ENCODE results near the gene AK4.
"Not testable (repeated sequence)": the region's sequence is repeated elsewhere in the genome, so short reads cannot be mapped to it uniquely, and the experiment has no call there.

AK4 gene

DNA sequence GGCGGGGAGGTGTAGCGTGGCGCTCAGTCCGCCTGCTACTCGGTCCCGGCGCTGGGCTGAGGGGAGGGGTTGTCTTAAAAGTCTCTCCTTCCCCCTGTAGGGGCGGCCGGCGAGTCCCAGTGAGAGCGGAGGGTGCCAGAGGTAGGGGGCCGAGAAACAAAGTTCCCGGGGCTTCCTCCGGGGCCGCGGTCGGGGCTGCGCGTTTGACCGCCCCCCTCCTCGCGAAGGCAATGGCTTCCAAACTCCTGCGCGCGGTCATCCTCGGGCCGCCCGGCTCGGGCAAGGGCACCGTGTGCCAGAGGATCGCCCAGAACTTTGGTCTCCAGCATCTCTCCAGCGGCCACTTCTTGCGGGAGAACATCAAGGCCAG lies at the start of gene AK4:
Gene AK4 (plus strand): TSS at position 26 of the 370 bp plus-strand sequence. CDS start 205 bp downstream, at position 231.
- DNase-seq, result not testable (repeated sequence)

DNA sequence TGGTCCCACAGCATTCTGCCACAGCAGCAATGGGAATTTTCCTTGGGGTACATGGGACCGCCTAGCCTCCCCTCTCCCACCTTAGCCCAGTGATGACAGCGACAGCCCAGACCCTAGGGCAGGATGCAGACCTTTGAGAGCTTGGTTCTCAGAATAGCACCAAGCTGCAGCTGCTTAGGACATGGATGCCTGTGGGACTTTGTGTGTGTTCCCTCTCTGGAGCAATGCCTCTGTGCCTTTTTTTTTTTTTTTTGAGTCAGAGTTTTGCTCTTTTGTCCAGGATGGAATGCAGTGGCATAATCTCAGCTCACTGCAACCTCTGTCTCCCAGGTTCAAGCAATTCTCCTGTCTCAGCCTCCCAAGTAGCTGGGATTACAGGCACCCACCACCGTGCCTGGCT lies 44.2 kb upstream of the AK4 start:
- DNase-seq, result no peak

DNA sequence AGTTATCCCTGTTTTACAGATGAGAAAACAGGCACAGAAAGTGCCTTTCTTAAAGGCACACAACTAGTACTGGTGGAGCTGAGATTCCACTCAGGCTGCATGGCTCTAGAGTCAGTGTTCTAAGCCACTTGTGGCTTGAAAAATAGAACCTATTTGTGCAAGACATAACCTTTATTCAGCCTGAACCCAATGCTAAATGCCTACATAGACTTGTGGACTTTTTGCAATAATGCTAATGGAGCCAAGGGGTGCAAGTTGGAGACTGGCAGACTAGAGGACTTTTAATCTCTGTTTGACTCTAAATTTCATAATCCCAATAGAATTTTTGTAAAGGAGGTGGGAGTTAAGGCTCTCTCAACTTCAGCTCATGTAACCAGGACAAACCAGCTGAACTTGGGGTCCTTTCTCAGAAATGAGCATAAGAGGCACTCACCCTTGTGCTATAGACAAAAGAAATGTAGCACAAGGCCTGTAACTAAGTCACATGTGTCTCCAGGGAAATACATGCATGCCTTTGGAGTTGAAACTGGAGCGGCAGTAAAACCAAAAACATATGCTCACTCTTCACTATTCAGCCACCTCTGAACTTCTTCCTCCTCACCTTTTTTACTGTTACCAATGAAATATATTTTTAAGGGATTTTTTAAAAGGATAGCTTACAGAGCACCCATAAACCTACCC lies 43.0 kb upstream of the AK4 start:
- DNase-seq, result no peak

DNA sequence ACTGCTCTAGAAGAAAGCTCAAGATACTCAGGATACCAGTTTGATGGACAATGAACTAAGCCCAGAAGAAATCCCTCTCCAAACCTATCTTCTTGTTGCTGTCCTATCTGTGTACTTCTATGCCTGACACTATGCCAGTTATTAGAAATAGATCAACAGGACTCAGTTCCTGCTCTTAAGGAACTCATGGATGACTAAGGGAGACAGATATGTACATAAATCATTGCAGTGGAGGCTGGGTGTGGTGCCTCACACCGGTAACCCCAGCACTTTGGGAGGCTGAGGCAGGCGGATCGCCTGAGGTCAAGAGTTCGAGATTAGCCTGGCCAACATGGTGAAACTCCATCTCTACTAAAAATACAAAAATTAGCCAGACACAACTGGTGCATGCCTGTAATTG lies 42.4 kb upstream of the AK4 start:
- DNase-seq, result no peak

DNA sequence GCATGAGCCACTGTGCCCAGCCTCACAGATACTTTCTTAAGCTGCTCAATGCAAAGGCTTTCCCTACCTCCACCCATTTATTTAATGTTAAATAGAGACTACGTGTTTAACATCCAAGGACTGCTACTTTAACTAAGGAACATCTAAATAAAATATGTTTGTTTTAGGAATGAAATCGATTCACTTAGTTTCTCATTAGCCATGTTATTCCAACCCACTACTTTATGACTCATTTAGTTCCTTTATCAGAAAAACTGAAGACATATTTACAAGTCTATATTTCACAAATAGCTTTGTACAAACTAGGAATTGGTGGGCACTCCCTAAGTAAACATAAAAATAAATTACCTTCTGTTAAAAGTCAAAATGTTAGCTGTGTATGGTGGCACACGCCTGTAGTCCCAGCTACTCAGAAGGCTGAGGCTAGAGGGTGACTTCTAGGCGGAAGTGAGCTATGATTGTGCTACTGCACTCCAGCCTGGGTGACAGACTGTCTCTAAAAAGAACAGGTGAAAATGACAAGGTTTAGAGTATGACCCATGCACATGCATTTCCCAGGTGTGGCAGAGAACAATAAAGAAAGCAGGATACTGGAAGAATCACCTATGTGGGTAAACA lies 39.9 kb upstream of the AK4 start:
- no peak for DNase-seq

DNA sequence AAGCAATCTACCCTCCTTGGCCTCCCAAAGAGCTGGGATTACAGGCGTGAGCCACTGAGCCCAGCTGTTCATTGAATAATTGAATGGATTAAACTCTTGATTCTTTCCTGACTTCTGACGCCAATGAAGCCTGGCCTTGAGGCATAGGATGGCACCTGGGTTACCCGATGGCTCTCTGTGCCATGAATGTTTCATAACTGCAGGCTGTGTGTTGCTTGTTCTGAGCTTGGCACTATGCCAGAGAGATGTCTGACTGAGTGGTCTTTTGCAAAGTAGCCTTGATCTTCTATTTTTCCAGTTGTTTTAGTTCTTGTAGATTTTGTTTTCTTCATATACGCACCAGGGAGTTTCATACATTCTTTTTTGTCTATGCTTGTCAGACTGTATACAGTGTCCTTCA lies 38.5 kb upstream of the AK4 start:
- no peak for DNase-seq

DNA sequence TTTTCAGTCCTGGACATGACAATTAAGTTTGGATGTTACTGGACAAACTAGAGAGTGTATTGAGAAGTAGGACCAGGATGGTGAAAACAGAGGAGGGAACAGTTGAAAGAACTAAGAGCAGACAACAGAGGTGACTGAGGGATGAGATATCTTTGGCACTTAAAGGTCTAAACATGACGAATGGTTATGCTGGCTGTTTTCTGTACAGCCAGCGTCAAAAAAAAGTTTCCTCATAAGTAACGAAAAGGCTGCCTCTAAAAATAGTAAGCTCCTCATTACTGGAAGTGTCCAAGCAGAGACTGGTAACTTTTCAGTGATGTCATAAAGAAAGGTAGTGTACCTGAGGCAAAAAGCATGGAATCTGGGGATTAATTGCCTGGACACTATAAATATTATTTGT lies 35.2 kb upstream of the AK4 start:
- DNase-seq, result no peak

DNA sequence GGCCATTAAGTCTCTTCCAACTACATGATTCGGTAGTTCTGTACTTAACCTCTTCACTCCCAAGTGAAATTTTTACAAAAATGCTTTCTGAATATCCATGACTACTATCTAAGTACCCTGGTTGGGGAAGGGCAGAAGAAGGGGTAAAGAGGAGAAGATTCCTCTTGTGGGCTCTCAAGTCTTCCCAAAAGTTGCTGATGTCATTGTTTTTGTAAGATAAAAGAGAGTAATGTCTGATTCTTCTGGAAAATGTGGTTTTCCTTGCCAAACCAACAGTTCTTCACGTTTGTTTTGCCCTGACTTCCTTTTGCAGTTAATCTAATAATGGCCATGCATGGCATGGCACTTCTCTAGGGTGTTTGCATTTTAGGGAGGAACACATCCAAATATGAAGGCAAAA lies 34.7 kb upstream of the AK4 start:
- DNase-seq, result no peak

DNA sequence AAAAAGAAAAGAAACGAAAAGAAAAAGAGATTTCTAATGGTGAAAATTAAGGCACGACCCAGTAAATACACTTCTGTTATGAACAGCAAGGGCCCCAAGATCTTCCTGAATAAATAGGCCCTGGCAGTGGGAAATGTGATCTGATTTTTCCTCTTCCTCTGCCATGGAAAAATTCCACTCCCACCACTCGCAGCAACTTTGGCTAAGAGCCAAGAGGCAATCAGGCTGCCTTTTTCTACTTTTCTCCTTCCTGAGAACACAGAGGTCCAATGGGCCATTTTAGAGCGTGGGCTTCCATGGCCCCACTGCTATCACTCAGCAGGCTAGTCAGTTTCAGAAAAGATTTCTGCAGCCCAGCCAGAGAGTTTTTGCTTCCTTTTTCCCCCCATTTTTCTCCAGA lies 33.7 kb upstream of the AK4 start:
- no peak for DNase-seq

DNA sequence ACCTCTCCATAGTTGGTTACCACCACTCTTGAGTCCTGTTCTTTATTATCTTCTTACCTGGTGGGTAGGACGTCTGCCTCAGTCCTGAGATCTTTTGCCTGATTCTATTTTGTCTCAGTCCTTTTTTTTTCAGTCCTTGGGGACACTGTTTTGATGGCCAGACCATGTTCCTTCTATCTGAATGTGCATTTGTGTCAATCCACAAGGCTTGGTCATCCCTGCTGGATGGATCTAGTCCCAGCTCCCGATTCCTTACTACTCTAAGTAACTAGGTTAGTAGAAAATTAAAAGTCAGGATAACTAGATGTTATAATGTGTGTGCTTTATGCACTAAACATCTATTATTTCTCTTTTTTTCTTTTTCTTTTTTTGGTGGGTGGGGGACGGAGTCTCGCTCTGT lies 28.1 kb upstream of the AK4 start:
- DNase-seq, result no peak

DNA sequence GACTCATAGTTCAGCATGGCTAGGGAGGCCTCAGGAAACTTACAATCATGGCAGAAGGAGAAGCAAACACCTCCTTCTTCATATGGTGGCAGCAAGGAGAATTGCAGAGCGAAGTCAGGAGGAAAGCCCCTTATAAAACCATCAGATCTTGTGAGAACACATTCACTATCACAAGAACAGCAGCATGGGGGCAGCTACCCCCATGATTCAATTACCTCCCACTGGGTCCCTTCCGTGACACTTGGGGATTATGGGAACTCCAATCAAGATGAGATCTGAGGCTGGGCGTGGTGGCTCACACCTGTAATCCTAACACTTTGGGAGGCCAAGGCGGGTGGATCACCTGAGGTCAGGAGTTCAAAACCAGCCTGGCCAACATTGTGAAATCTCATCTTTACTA lies 18.9 kb upstream of the AK4 start:
- DNase-seq, result not testable (repeated sequence)

DNA sequence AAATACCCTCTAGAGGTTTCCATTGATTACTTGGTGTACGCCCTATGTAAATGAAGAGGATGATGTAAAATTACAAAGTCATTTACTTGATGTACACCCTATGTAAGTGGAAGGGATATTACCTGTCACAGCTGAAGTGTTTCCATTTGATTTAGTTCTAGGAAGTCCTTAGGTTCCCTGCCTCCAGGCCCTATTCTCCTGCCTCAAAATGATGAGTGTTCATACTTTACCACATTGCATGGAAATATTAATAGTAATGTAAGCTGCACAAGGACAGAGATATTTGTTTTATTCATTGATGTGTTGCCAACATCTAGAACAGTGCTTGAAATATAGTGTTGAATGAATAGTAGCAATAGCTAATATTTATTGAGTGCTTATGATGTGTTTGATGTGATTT lies 9.5 kb upstream of the AK4 start:
- DNase-seq, result no peak

DNA sequence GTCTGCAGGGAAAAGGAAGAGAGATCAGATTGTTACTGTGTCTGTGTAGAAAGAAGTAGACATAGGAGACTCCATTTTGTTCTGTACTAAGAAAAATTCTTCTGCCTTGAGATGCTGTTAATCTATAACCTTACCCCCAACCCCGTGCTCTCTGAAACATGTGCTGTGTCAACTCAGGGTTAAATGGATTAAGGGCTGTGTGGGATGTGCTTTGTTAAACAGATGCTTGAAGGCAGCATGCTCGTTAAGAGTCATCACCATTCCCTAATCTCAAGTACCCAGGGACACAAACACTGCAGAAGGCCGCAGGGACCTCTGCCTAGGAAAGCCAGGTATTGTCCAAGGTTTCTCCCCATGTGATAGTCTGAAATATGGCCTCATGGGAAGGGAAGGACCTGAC lies 8.2 kb upstream of the AK4 start:
- DNase-seq, result not testable (repeated sequence)

DNA sequence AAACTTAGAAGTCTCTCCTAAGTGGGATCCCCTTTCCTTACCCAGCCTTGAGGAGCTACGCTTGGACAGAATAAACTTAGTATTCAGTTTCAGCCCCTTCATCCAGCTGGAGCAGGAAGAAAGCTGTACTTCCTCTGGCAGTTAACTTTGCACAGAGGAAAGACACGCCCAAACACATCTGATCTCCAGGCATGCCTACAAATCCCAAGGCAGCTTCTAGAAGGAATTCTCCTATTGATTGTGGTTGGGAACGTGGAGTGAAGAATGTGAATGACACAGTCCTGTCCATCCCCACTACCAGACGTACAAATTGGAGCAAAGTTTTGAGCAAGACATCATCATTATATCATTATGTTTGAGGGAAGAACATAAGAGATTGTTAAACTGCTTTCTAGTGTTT lies 6.6 kb upstream of the AK4 start:
- DNase-seq, result no peak

DNA sequence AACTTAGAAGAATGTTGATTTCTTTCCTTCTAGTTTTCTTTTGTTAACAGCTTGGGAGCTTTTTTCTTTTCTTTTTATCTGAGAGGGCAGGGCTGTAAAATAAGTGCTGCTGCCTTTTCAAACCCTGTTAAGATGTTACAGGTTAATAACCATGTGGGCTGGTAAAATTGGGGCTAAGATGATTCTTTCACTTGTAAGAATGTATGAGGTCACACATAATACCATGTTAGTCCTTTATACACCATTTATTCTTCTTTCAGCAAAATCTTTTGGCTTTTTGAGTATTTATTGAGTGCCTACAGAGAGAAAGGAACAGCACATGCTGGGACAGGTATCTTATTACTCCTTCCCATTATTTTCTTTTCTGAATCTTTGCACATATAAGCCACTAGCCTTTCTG lies 6.1 kb upstream of the AK4 start:
- DNase-seq, result no peak

DNA sequence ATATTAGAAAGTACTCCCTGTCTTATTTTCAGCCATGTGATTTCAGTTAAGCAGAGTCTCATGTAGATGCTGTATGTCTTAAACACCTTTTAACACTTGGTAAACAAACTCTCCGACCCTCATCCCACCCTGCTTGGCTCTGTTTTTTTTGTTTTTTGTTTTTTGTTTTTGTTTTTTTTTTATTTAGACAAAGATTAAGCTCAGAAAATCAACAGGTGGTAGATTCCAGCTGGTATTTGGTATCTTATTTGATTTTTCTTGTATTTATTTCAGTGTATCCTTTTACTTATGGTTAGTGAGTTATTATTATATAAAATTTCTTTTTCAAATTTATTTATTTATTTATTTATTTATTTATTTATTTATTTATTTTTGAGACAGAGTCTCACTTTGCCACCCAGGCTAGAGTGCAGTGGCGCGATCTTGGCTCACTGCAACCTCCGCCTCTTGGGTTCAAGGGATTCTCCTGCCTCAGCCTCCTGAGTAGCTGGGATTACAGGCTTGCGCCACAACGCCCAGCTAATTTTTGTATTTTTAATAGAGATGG lies 4.8 kb upstream of the AK4 start:
- not testable (repeated sequence) for DNase-seq

DNA sequence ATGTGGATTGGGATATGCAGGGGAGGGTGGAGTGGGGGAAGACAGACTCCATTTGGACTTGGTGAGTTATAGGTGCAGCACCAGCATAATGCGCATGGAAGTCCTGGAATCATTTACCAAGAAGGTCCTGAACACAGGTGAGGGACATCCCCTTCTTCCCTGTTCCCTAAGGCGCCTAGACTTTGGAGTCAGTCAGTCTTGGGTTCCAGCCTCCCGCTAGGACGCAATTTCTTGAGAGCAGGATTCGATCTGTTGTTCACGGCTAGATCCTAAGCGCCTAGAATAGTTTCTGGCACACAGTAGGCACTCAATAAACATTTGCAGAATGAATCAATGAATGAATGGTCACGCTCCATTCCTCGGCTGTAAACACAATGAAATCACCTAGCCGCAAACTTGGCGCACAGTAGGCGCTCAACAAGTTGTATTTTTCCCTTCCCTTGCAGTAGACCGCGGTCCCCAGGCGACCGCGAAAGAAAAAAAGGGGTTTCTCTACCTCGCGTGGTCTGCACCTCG lies 1.0 kb upstream of the AK4 start:
- no peak for DNase-seq

DNA sequence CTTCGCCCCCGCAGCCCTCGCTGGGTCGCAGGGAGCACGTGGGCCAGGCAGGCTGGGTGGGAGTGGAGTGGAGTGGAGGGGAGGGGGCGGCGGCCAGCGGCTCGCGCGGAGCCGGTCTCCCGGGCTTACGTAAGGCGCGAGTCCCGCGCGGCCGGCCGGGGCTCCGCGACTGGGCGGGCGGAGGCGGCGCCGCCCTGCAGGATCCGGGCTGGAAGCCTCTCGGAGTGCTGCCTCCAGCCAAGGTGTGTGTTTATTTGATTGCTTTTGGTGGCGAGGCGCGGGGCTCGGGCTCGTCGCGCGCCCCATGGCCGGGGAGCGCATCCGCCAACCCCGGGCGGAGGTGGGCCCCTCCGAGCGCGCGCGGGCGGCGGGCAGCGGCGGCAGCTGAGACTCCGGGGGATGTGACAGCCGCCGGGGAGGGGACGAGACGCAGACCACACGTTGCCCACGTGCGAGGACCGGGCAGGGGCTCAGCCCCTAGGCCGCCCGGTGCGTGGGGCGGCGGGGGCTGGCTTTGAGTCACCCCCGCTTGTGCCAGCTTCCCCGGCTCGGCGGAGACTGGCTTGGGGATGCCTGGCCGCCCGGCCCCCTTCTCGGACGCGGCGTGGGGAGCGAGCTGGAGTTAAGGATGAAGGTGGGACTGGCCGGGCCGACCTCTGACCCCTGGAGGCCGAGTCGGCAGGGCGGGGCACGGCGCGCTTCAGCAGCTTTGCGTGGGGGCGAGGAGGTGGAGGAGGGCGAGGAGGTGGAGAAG lies 402 bp upstream of the AK4 start:
- no peak for DNase-seq

DNA sequence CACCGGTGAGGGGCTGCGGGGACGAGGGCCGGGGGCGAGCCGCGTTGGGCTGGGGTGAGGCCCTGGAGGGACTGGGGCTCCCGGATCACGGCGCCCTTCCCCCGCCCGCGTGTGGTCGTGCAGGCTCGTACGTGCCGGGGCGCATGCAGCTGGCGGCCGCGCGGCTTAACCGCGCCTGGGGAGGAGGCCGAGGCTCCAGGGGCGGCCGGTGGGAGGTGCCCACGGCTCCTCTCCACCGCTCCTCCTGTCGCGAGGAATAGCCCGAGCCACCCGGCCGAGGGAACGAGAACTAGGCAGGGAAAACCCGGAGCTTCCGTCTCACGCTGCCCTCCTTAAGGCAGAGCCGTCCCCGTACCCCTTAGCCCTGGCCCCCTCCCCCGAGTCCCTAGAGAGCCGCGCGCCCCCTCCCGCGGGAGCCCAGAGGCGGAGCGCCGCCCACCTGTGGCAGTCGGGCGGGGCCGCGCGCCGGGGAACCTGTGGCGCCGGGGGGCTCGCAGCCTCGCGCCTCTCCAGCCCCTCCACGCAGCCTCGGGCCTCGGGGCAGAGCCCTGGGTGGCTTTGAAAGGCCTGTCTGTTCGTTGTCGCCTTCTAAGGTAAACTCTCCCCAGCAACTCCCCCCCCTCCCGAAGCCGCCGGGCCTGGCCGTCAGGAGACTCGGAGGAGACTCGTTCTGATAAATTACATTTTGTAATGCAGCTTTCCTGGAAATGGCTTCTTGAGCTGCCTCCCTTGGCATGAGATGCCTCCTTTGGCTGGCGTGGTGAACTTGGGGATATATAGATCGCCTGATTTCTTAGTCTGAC lies 746 bp downstream of the AK4 start:
- DNase-seq, result no peak

DNA sequence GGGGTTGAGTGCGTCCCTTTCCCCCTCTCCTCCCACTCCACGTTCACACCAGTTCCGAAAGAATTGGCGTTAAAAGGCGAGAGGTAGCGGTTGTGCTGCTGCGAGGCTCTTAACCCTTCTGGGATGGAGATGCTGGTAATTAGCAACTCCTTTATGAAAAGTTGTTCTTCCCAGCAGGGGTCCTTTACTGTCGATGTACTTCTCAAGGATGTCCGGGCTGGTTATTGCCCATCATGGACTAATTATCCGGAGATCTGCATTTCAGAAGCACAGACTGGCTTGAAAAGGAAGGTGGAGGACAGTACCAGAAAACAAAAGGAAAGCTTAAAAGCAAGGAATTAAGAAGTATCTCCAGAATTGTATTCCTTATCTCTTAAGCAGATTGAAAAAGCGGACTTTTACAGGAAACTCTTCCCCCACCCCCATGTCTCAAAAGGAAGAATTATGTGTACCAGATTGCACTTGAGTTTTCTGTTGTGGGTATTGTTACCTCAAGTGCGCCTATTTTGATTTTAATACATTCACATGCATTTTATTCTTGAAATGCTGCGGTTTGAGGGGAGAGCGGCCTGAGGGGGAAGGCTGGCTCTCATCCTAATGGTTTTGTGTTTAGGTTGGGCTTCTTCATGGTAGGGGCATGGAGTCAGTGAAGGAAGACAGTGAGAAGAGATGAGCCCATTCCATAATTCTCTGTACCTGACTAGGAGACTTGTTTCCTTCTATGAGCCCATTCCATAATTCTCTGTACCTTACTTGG lies 1.5 kb downstream of the AK4 start:
- no peak for DNase-seq

DNA sequence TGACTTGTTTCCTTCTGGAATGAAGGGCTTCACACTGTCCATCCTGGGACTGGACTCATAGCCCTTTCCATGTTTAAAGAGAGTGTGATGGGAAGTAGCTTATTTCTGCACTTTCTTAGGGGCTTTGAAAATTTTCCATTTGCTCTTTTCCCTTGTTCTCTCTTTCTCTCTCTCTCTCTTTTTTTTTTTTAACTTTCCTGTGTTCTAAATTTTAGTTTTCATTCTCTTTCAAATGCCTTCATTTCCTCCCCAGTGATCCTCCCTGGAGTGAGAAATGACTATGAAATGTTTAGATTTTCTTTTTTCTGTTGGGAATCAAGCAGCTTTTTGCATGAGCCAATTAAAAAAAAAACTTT lies 2.1 kb downstream of the AK4 start:
- no peak for DNase-seq

DNA sequence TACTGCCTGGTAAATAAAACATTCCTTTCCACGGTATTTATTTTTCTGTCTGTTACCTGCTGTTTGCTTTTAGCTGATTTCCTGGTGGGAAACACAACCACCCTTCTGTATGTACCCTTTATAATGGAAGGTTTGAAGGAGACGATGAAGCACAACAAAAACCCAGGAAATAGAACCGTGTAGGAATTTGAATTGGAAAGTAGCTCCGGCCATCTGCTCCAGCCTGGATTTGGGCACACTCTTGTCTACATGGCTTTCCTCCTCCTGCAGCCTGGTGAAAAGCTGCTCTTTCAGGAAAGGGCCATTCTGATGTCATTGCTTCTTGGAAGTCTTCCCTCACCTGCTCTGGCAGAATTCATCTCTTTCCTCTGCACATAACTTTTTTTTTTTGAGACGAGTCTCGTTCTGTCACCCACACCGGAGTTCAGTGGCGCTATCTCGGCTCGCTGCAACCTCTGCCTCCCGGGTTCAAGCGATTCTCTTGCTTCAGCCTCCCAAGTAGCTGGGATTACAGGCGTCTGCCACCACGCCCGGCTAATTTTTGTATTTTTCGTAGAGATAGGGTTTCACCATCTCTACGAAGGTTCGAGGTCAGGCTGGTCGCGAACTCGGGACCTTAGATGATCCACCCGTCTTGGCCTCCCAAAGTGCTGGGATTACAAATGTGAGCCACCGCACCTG lies 2.7 kb downstream of the AK4 start:
- no peak for DNase-seq
